HepG2 (cell line): ENCODE measurements around the gene NOTUM. TPM values are rescaled to one million over a fixed set of nuclear protein-coding genes. Genes with fewer than 3 reads are reported as not detected.
A peak's percentile ranks its signal among the peaks of the same experiment; 100 is the strongest.

Experiments
- ETV6 ChIP-seq: sonication (generic); formaldehyde crosslinking; conservative IDR thresholded peaks from 2 replicates; pipeline ENCODE4 v1.4.0; 2020; ENCODE audit warnings: missing genetic modification reagents
- KLF9 ChIP-seq: IDR thresholded peaks from 2 replicates; pipeline ENCODE4 v1.6.1; 2016; ENCODE audit warnings: low read depth
- TBX3 ChIP-seq: fragments of 450-650 bp; IDR thresholded peaks from 2 replicates; pipeline ENCODE4 v1.6.1; 2017; ENCODE audit warnings: antibody characterized with exemption, mild to moderate bottlenecking, inconsistent platforms, borderline replicate concordance
- THYN1 ChIP-seq: sonication (generic); formaldehyde crosslinking; IDR thresholded peaks from 2 replicates; pipeline ENCODE4 v1.8.1; 2023; ENCODE audit warnings: low read depth, mild to moderate bottlenecking, moderate library complexity, missing genetic modification reagents, borderline replicate concordance
- TOPORS ChIP-seq: sonication (generic); formaldehyde crosslinking; IDR thresholded peaks from 2 replicates; pipeline ENCODE4 v1.8.0; 2023; ENCODE audit warnings: mild to moderate bottlenecking, missing genetic modification reagents
- ZNF263 ChIP-seq: sonication (generic); formaldehyde crosslinking; IDR thresholded peaks from 2 replicates; pipeline ENCODE4 v1.4.0; 2020; ENCODE audit warnings: missing genetic modification reagents
- ZNF761 ChIP-seq: sonication (generic); formaldehyde crosslinking; conservative IDR thresholded peaks from 2 replicates; pipeline ENCODE4 v1.4.0; 2020; ENCODE audit warnings: mild to moderate bottlenecking, missing genetic modification reagents
- polyA plus RNA-seq, 8 experiments: library from polyadenylated mRNA; depleted of rRNA in 3 of 8; stranded (reverse) in 7 of 8; unstranded in 1 of 8; fragments of >200 nt; fragmentation: Illumina TruSeq in 4 of 8; extraction: Trizol in 4 of 8; gene quantifications; 2 replicates each; pipeline versions ENCODE4 v1.2.1 to v1.2.3, GENCODE V29; 2011 to 2016; ENCODE audit warnings: low read depth in 4 of 8, missing spikeins in 1 of 8, mixed read lengths in 1 of 8; ENCODE audit not compliant: insufficient read depth in 1 of 8
- total RNA-seq, 5 experiments: library from RNA; depleted of rRNA; stranded (reverse); fragments of >200 nt; fragmentation: Illumina TruSeq; extraction: Trizol; gene quantifications; 2 replicates each; pipeline ENCODE4 v1.2.3, GENCODE V29; 2016; ENCODE audit warnings: low read depth in 1 of 5
- TF ChIP-seq, protein P1 (sequence below): sonication (generic); formaldehyde crosslinking; IDR thresholded peaks from one replicate; pipeline ENCODE4 v1.5.1; 2020; ENCODE audit warnings: mild to moderate bottlenecking, missing genetic modification reagents; ENCODE audit errors: not compliant biosample characterization
- TF ChIP-seq, protein P2 (sequence below), 2 experiments: sonication (generic) in 1 of 2; formaldehyde crosslinking in 1 of 2; IDR thresholded peaks; 2 replicates each; pipeline versions ENCODE4 v1.6.1 to v1.9.0; 2014 to 2022; ENCODE audit warnings: antibody characterized with exemption in 1 of 2, borderline replicate concordance in 1 of 2, inconsistent platforms in 1 of 2, low read depth in 1 of 2, missing genetic modification reagents in 1 of 2
- TF ChIP-seq, protein P3 (sequence below): sonication (generic); formaldehyde crosslinking; IDR thresholded peaks from 2 replicates; pipeline ENCODE4 v1.4.0; 2020; ENCODE audit warnings: missing genetic modification reagents

NOTUM gene
- total and polyA plus RNA-seq, 2 of the 13 experiments (the other 11 are each of a cell fraction or from before 2014, with no cell fraction given), result 150 to 160 TPM

DNA sequence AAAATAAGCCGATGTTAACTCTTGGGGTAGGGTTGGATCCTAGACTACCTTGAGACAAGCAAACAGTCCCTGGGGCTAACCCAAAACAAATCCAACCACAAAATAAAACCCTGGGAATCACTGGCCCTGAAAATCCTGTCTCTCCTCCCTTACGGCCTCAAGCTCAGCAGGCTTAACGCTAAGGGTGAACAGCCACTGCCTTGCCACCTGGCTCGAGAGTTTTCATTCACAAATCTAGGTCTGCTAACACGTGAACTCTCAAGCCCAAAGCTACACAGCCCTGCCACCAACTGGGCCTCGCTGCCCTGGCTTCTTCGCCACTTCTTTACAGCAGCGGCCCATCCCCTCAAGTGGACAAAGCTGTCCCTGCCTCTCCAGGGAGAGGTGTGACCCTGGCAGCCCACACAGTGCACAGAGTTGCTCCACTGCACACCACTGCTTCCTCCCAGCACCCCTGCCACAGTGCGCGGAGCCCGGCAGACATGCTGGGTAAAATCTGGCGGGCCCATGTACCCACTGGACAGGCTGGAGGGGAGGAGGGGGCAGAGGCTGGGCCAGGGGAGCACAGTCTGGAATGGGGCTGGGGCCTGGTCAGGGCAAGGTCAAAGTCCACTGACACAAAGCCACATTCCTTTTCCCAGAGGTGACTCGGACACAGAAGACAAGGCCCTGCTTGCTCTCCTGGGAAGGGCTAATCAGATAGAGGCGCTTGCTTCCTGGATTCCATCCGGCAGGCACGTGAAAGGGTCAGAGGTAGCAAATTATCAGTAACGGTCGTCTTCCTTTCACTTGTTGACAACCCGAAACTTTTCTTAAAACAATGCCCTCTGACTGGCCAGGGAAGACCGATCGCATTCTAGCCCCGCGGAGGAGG, 50.8 kb downstream of the NOTUM start (continued):
- TF ChIP-seq TBX3, result peak; percentile 72; the same call in 1 of the 2 replicates
- no peak for TF ChIP-seq ETV6 (CRISPR knock-in tag)
- TF ChIP-seq, protein P1, sequence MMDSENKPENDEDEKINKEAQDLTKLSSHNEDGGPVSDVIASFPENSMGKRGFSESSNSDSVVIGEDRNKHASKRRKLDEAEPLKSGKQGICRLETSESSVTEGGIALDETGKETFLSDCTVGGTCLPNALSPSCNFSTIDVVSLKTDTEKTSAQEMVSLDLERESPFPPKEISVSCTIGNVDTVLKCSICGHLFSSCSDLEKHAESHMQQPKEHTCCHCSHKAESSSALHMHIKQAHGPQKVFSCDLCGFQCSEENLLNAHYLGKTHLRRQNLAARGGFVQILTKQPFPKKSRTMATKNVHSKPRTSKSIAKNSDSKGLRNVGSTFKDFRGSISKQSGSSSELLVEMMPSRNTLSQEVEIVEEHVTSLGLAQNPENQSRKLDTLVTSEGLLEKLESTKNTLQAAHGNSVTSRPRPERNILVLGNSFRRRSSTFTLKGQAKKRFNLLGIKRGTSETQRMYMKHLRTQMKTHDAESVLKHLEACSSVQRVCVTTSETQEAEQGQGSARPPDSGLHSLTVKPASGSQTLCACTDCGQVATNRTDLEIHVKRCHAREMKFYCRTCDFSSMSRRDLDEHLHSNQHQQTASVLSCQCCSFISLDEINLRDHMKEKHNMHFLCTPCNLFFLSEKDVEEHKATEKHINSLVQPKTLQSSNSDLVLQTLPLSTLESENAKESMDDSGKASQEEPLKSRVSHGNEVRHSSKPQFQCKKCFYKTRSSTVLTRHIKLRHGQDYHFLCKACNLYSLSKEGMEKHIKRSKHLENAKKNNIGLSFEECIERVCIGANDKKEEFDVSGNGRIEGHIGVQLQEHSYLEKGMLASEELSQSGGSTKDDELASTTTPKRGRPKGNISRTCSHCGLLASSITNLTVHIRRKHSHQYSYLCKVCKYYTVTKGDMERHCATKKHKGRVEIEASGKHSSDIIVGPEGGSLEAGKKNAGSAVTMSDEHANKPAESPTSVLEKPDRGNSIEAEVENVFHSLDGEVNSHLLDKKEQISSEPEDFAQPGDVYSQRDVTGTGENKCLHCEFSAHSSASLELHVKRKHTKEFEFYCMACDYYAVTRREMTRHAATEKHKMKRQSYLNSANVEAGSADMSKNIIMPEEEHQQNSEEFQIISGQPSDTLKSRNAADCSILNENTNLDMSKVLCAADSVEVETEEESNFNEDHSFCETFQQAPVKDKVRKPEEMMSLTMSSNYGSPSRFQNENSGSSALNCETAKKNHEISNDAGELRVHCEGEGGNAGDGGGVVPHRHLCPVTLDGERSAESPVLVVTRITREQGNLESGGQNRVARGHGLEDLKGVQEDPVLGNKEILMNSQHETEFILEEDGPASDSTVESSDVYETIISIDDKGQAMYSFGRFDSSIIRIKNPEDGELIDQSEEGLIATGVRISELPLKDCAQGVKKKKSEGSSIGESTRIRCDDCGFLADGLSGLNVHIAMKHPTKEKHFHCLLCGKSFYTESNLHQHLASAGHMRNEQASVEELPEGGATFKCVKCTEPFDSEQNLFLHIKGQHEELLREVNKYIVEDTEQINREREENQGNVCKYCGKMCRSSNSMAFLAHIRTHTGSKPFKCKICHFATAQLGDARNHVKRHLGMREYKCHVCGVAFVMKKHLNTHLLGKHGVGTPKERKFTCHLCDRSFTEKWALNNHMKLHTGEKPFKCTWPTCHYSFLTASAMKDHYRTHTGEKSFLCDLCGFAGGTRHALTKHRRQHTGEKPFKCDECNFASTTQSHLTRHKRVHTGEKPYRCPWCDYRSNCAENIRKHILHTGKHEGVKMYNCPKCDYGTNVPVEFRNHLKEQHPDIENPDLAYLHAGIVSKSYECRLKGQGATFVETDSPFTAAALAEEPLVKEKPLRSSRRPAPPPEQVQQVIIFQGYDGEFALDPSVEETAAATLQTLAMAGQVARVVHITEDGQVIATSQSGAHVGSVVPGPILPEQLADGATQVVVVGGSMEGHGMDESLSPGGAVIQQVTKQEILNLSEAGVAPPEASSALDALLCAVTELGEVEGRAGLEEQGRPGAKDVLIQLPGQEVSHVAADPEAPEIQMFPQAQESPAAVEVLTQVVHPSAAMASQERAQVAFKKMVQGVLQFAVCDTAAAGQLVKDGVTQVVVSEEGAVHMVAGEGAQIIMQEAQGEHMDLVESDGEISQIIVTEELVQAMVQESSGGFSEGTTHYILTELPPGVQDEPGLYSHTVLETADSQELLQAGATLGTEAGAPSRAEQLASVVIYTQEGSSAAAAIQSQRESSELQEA (CRISPR knock-in tag), result no peak
- no peak for TF ChIP-seq THYN1
- peak; percentile 100 for TF ChIP-seq ZNF263 (CRISPR knock-in tag)
- TF ChIP-seq, protein P2, sequence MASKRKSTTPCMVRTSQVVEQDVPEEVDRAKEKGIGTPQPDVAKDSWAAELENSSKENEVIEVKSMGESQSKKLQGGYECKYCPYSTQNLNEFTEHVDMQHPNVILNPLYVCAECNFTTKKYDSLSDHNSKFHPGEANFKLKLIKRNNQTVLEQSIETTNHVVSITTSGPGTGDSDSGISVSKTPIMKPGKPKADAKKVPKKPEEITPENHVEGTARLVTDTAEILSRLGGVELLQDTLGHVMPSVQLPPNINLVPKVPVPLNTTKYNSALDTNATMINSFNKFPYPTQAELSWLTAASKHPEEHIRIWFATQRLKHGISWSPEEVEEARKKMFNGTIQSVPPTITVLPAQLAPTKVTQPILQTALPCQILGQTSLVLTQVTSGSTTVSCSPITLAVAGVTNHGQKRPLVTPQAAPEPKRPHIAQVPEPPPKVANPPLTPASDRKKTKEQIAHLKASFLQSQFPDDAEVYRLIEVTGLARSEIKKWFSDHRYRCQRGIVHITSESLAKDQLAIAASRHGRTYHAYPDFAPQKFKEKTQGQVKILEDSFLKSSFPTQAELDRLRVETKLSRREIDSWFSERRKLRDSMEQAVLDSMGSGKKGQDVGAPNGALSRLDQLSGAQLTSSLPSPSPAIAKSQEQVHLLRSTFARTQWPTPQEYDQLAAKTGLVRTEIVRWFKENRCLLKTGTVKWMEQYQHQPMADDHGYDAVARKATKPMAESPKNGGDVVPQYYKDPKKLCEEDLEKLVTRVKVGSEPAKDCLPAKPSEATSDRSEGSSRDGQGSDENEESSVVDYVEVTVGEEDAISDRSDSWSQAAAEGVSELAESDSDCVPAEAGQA (IDR thresholded peaks at IDR 0.05; ENCODE audit: low read depth), result no peak; the same call in 1 of the 2 replicates
- TF ChIP-seq, protein P2 (CRISPR knock-in tag; IDR thresholded peaks at IDR 0.05; ENCODE audit: borderline replicate concordance), result no peak
- TF ChIP-seq, protein P3, sequence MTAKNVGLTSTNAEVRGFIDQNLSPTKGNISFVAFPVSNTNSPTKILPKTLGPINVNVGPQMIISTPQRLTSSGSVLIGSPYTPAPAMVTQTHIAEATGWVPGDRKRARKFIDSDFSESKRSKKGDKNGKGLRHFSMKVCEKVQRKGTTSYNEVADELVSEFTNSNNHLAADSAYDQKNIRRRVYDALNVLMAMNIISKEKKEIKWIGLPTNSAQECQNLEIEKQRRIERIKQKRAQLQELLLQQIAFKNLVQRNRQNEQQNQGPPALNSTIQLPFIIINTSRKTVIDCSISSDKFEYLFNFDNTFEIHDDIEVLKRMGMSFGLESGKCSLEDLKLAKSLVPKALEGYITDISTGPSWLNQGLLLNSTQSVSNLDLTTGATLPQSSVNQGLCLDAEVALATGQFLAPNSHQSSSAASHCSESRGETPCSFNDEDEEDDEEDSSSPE (CRISPR knock-in tag), result peak; percentile 62
- TF ChIP-seq ZNF761 (CRISPR knock-in tag), result 0 out of 2 replicates have a peak, but pooled peaks have one; percentile 30
- no peak for TF ChIP-seq TOPORS
- TF ChIP-seq KLF9 (CRISPR knock-in tag), result peak; percentile 87; the same call in 1 of the 2 replicates
